Activated B cell treated with CpG ODN at 0.5 μM for 24 hours (primary cell): ENCODE results near the gene BATF3. TPM values are rescaled to one million over a fixed set of nuclear protein-coding genes. Genes with fewer than 3 reads are reported as not detected.

Source experiments
- ATAC-seq: fragments of 200-7000 bp; cut with Tn5 transposase; one replicate; pipeline ENCODE4 v1.10.0; 2021; ENCODE audit warnings: low read depth, mild to moderate bottlenecking, moderate library complexity
- CTCF ChIA-PET: fragments of 350-600 bp; sonication (Branson Sonifier 250); formaldehyde crosslinking; loops from one replicate; lab custom pipeline; 2021; ENCODE audit warnings: antibody characterized with exemption; lab: Charles Lee
- POLR2A ChIA-PET: fragments of 350-600 bp; sonication (Branson Sonifier 250); formaldehyde crosslinking; loops from one replicate; lab custom pipeline; 2021; ENCODE audit warnings: antibody characterized with exemption; lab: Charles Lee
- DNase-seq: peaks from one replicate; pipeline ENCODE4 v3.0.0; 2022
- H3K27ac Mint-ChIP-seq: one replicate; pipeline ENCODE4 v1.8.0; 2020; ENCODE audit warnings: mixed read lengths
- H3K27me3 Mint-ChIP-seq: one replicate; pipeline ENCODE4 v1.8.0; 2021; ENCODE audit warnings: mixed read lengths
- H3K36me3 Mint-ChIP-seq: one replicate; pipeline ENCODE4 v1.8.0; 2021; ENCODE audit warnings: low read depth, mixed read lengths
- H3K4me1 Mint-ChIP-seq: one replicate; pipeline ENCODE4 v1.8.0; 2021; ENCODE audit warnings: mixed read lengths
- H3K4me3 Mint-ChIP-seq: one replicate; pipeline ENCODE4 v1.8.0; 2020; ENCODE audit warnings: mild to moderate bottlenecking, mixed read lengths
- H3K9me3 Mint-ChIP-seq: one replicate; pipeline ENCODE4 v1.8.0; 2020; ENCODE audit warnings: mixed read lengths
- CTCF ChIP-seq: fragments of 200-600 bp; IDR thresholded peaks from one replicate; pipeline ENCODE4 v1.8.0; 2022; ENCODE audit warnings: antibody characterized with exemption, mild to moderate bottlenecking
- intact Hi-C: fragments of 100-400 bp; cut with micrococcal nuclease; formaldehyde crosslinking; loops from one replicate; pipeline ENCODE4 v1.15.1; 2024
- total RNA-seq: library from RNA; stranded (reverse); gene quantifications from 2 replicates; pipeline ENCODE4 v1.2.3, GENCODE V29; 2022

Gene BATF3
- total RNA-seq, 1 donor from 2014 or later = 23.5 TPM

GRCh38 chr1:212647004-212647403, 52.6 kb downstream of the BATF3 start:
- no peak for ATAC-seq
- H3K27me3 Mint-ChIP-seq = peaks cover 3% of the 10 kb centered on the region
- no peak for DNase-seq
- CTCF ChIA-PET = interaction anchor here (0.9 kb wide), 1 partner anchor 170 kb away, joined by 3 read pairs; no protein-coding TSS in a partner anchor
- no peak for TF ChIP-seq CTCF
- no peaks in the 10 kb centered on the region for H3K36me3 Mint-ChIP-seq
- H3K4me1 Mint-ChIP-seq = no peaks in the 10 kb centered on the region
- no peaks in the 10 kb centered on the region for H3K9me3 Mint-ChIP-seq
- no peak overlapping the region for H3K27ac Mint-ChIP-seq
- intact Hi-C loops = no loop called here
- POLR2A ChIA-PET = interaction anchor here (0.5 kb wide), 1 partner anchor 361 kb away, joined by 3 read pairs; no protein-coding TSS in a partner anchor
- H3K4me3 Mint-ChIP-seq = no peak overlapping the region

- no peak for TF ChIP-seq CTCF
- intact Hi-C loops = no loop called here
- Mint-ChIP-seq H3K9me3 (no peaks in the 10 kb centered on the region), H3K4me3 (no peak overlapping the region), H3K36me3 (no peaks in the 10 kb centered on the region), H3K27ac (no peak overlapping the region), H3K4me1 (no peaks in the 10 kb centered on the region), H3K27me3 (peaks cover 3% of the 10 kb centered on the region)
- ChIA-PET POLR2A (no interaction called here), CTCF (no interaction called here)
- DNase-seq = no peak
- ATAC-seq = no peak
These were observed 53.1 kb downstream of the BATF3 start for GRCh38 chr1:212646588-212646987.

GRCh38 chr1:212645546-212646543, 53.8 kb downstream of the BATF3 start:
- intact Hi-C loops = no loop called here
- Mint-ChIP-seq H3K27me3 (peaks cover 3% of the 10 kb centered on the region), H3K36me3 (no peaks in the 10 kb centered on the region), H3K9me3 (peaks cover under 1% of the 10 kb centered on the region), H3K4me1 (no peaks in the 10 kb centered on the region), H3K27ac (no peak overlapping the region), H3K4me3 (no peak overlapping the region)
- ATAC-seq (no peak), DNase-seq (no peak)
- ChIA-PET POLR2A (no interaction called here), CTCF (no interaction called here)
- TF ChIP-seq CTCF = no peak

- Mint-ChIP-seq H3K36me3 (no peaks in the 10 kb centered on the region), H3K27ac (no peak overlapping the region), H3K27me3 (peaks cover 3% of the 10 kb centered on the region), H3K4me3 (no peak overlapping the region), H3K9me3 (peaks cover 6% of the 10 kb centered on the region), H3K4me1 (no peaks in the 10 kb centered on the region)
- ATAC-seq (no peak), DNase-seq (no peak)
- ChIA-PET POLR2A (no interaction called here), CTCF (no interaction called here)
- intact Hi-C loops = no loop called here
- no peak for TF ChIP-seq CTCF
These were observed 54.6 kb downstream of the BATF3 start for GRCh38 chr1:212644866-212645545.

- Mint-ChIP-seq H3K4me1 (no peaks in the 10 kb centered on the region), H3K27me3 (peaks cover 3% of the 10 kb centered on the region), H3K4me3 (no peak overlapping the region), H3K36me3 (no peaks in the 10 kb centered on the region), H3K27ac (no peak overlapping the region), H3K9me3 (peaks cover 6% of the 10 kb centered on the region)
- ChIA-PET POLR2A (no interaction called here), CTCF (interaction anchor here (0.6 to 1.5 kb wide), 3 partner anchors 21 to 619 kb away, joined by 3 to 5 read pairs (median 3); no protein-coding TSS in a partner anchor)
- no peak for DNase-seq
- no peak for ATAC-seq
- no peak for TF ChIP-seq CTCF
- intact Hi-C loops = no loop called here
These were observed 55.8 kb downstream of the BATF3 start for GRCh38 chr1:212643877-212644276.
